H1 (cell line): ENCODE data around the gene APLP2. TPM values are rescaled to one million over a fixed set of nuclear protein-coding genes. Genes with fewer than 3 reads are reported as not detected.

Experiments
- CTCF ChIA-PET: fragments of 300-600 bp; sonication (Branson Sonifier 250); formaldehyde crosslinking; loops from one replicate; lab custom pipeline; 2021; ENCODE audit not compliant: partially characterized antibody; lab: Charles Lee
- POLR2A ChIA-PET: fragments of 300-600 bp; sonication (Branson Sonifier 250); formaldehyde crosslinking; loops from one replicate; lab custom pipeline; 2021; ENCODE audit warnings: inconsistent platforms; ENCODE audit not compliant: partially characterized antibody; lab: Charles Lee
- DNase-seq, 2 experiments: peaks; one replicate each; pipeline versions ENCODE4 v3.0.0 to v3.0.0-alpha.2; 2010 to 2022; ENCODE audit warnings: low spot score in 2 of 2, low read depth in 1 of 2, mixed read lengths in 1 of 2
- FAIRE-seq: peaks from 2 replicates; lab custom pipeline; 2011; peaks lifted over from hg19 to GRCh38; lab: Jason Lieb, UNC
- H2AFZ ChIP-seq: 2 replicates; pipeline ENCODE4 v1.8.1; 2012; ENCODE audit warnings: low read length, inconsistent platforms
- H2AK5ac ChIP-seq: 2 replicates; pipeline ENCODE4 v1.6.1; 2013; ENCODE audit warnings: low read depth, low read length
- H2BK120ac ChIP-seq: replicated peaks from 2 replicates; pipeline ENCODE3; 2013; ENCODE audit warnings: low read depth, low read length, inconsistent platforms
- H2BK12ac ChIP-seq: 2 replicates; pipeline ENCODE4 v1.6.1; 2013; ENCODE audit warnings: low read depth, low read length
- H2BK15ac ChIP-seq: 2 replicates; pipeline ENCODE4 v1.6.1; 2013; ENCODE audit warnings: low read length
- H2BK20ac ChIP-seq: 2 replicates; pipeline ENCODE4 v1.6.1; 2013; ENCODE audit warnings: low read length
- H2BK5ac ChIP-seq: 2 replicates; pipeline ENCODE4 v1.6.1; 2013; ENCODE audit warnings: low read depth, low read length
- H3K14ac ChIP-seq: 2 replicates; pipeline ENCODE4 v1.6.1; 2013; ENCODE audit warnings: inconsistent platforms; ENCODE audit not compliant: insufficient read length
- H3K18ac ChIP-seq: 2 replicates; pipeline ENCODE4 v1.6.1; 2013; ENCODE audit warnings: low read length; ENCODE audit errors: extremely low read depth
- H3K23ac ChIP-seq: 2 replicates; pipeline ENCODE4 v1.6.1; 2013; ENCODE audit warnings: inconsistent platforms; ENCODE audit not compliant: insufficient read length
- H3K23me2 ChIP-seq: 2 replicates; pipeline ENCODE4 v1.6.1; 2013; ENCODE audit warnings: low read depth, low read length
- H3K27ac ChIP-seq: 2 replicates; pipeline ENCODE4 v1.6.1; 2011; ENCODE audit warnings: low read depth, low read length, inconsistent platforms
- H3K27me3 ChIP-seq, 4 experiments: replicated peaks in 1 of 4; 1 replicate in 1 of 4; 2 replicates in 3 of 4; pipeline versions ENCODE4 v1.6.1 to v1.8.1; 2011 to 2013; ENCODE audit warnings: low read length in 3 of 4, mild to moderate bottlenecking in 3 of 4, inconsistent platforms in 2 of 4, mixed read lengths in 2 of 4, moderate library complexity in 1 of 4; ENCODE audit not compliant: control insufficient read depth in 3 of 4, insufficient read depth in 3 of 4; ENCODE audit errors: extremely low read depth in 1 of 4
- H3K36me3 ChIP-seq, 4 experiments: 2 replicates each; pipeline versions ENCODE4 v1.6.1 to v1.8.1; 2011 to 2013; ENCODE audit warnings: mild to moderate bottlenecking in 4 of 4, low read length in 3 of 4, moderate library complexity in 2 of 4, control low read depth in 1 of 4, inconsistent platforms in 1 of 4; ENCODE audit not compliant: insufficient read depth in 4 of 4, control insufficient read depth in 2 of 4
- H3K4ac ChIP-seq: replicated peaks from 2 replicates; pipeline ENCODE3; 2013; ENCODE audit warnings: low read length, low read depth, mixed read lengths, inconsistent platforms; ENCODE audit not compliant: insufficient read length
- H3K4me1 ChIP-seq, 4 experiments: replicated peaks in 1 of 4; 1 replicate in 1 of 4; 2 replicates in 3 of 4; pipeline versions ENCODE4 v1.6.1 to v1.8.1; 2011 to 2013; ENCODE audit warnings: low read length in 3 of 4, inconsistent platforms in 2 of 4, mixed read lengths in 1 of 4; ENCODE audit not compliant: insufficient read depth in 4 of 4, control insufficient read depth in 3 of 4
- H3K4me2 ChIP-seq, 2 experiments: 2 replicates each; pipeline versions ENCODE4 v1.6.1 to v1.8.1; 2011 to 2013; ENCODE audit warnings: low read depth in 2 of 2, low read length in 2 of 2, control low read depth in 1 of 2, inconsistent platforms in 1 of 2, mild to moderate bottlenecking in 1 of 2; ENCODE audit not compliant: insufficient read depth in 1 of 2
- H3K4me3 ChIP-seq, 4 experiments: fragments of 200-600, 300-600 bp in 1 of 4; sonication (generic), shearing (Covaris generic), sonication (Bioruptor Twin) in 1 of 4; 2 replicates each; pipeline versions ENCODE4 v1.5.1 to v1.8.1; 2011 to 2016; ENCODE audit warnings: low read length in 4 of 4, low read depth in 3 of 4, control low read depth in 2 of 4, inconsistent platforms in 2 of 4, mild to moderate bottlenecking in 2 of 4, mixed read lengths in 1 of 4, moderate library complexity in 1 of 4; ENCODE audit not compliant: insufficient read depth in 2 of 4; ENCODE audit errors: extremely low read depth in 1 of 4
- H3K56ac ChIP-seq: replicated peaks from 2 replicates; pipeline ENCODE3; 2013; ENCODE audit warnings: low read depth, mild to moderate bottlenecking, mixed read lengths, low read length, inconsistent platforms; ENCODE audit not compliant: insufficient read length
- H3K79me1 ChIP-seq: 2 replicates; pipeline ENCODE4 v1.6.1; 2013; ENCODE audit warnings: low read depth, low read length, control low read depth
- H3K79me2 ChIP-seq, 2 experiments: 2 replicates each; pipeline versions ENCODE4 v1.6.1 to v1.8.1; 2012 to 2013; ENCODE audit warnings: low read length in 2 of 2, mild to moderate bottlenecking in 2 of 2, inconsistent platforms in 1 of 2; ENCODE audit not compliant: insufficient read depth in 2 of 2, control insufficient read depth in 1 of 2
- H3K9ac ChIP-seq, 4 experiments: replicated peaks in 1 of 4; 1 replicate in 1 of 4; 2 replicates in 3 of 4; pipeline versions ENCODE4 v1.6.1 to v1.8.1; 2011 to 2013; ENCODE audit warnings: low read depth in 3 of 4, low read length in 3 of 4, control low read depth in 2 of 4, mild to moderate bottlenecking in 2 of 4, moderate library complexity in 2 of 4, inconsistent platforms in 1 of 4; ENCODE audit errors: extremely low read depth in 1 of 4
- H3K9me3 ChIP-seq, 2 experiments: 2 replicates each; pipeline versions ENCODE4 v1.6.1 to v1.8.1; 2012 to 2013; ENCODE audit warnings: mild to moderate bottlenecking in 2 of 2, moderate library complexity in 2 of 2, control low read depth in 1 of 2, inconsistent platforms in 1 of 2, low read depth in 1 of 2, low read length in 1 of 2, mixed read lengths in 1 of 2; ENCODE audit not compliant: insufficient read depth in 2 of 2
- H4K20me1 ChIP-seq, 2 experiments: replicated peaks in 1 of 2; 2 replicates each; pipeline versions ENCODE3 to v1.8.1; 2011 to 2013; ENCODE audit warnings: inconsistent platforms in 2 of 2, low read length in 2 of 2, mild to moderate bottlenecking in 1 of 2; ENCODE audit not compliant: insufficient read depth in 2 of 2, control insufficient read depth in 1 of 2
- H4K5ac ChIP-seq: 2 replicates; pipeline ENCODE4 v1.6.1; 2013; ENCODE audit warnings: low read length, low read depth, mixed read lengths, inconsistent platforms; ENCODE audit not compliant: insufficient read length
- H4K8ac ChIP-seq: 2 replicates; pipeline ENCODE4 v1.8.0; 2013; ENCODE audit warnings: mild to moderate bottlenecking, moderate library complexity, low read length, inconsistent platforms; ENCODE audit not compliant: insufficient read depth; ENCODE audit errors: extremely low read depth
- H4K91ac ChIP-seq: replicated peaks from 2 replicates; pipeline ENCODE3; 2013; ENCODE audit warnings: low read length, mixed read lengths, inconsistent platforms; ENCODE audit not compliant: insufficient read length
- KDM1A ChIP-seq: fragments of 200-600, 300-600 bp; sonication (generic); IDR thresholded peaks from 2 replicates; pipeline ENCODE4 v1.7.1; 2016; ENCODE audit warnings: mild to moderate bottlenecking, low read length, borderline replicate concordance
- WGBS, 2 experiments: shearing (Covaris generic) in 1 of 2; methylation state at CpG; one replicate each; pipeline versions ENCODE4 v1.1.6 to v1.1.7; 2013 to 2015; ENCODE audit warnings: low lambda C conversion rate in 2 of 2, mixed read lengths in 2 of 2, inconsistent platforms in 1 of 2, low coverage in 1 of 2, missing lambda C conversion rate in 1 of 2; ENCODE audit not compliant: insufficient replicate concordance in 2 of 2, insufficient coverage in 1 of 2, insufficient read length in 1 of 2; ENCODE audit errors: extremely low coverage in 1 of 2, missing lambda C conversion rate in 1 of 2; 5-methylcytosine and 5-hydroxymethylcytosine counted together
- polyA plus RNA-seq, 7 experiments: library from polyadenylated mRNA; depleted of rRNA in 3 of 7; stranded (reverse) in 5 of 7; unstranded in 2 of 7; fragments of >200 nt in 5 of 7; fragments of 200-250 nt in 2 of 7; gene quantifications; 1 replicate in 5 of 7; 2 replicates in 1 of 7; 4 replicates in 1 of 7; pipeline versions ENCODE4 v1.2.1 to v1.2.3, GENCODE V29; 2011 to 2013; ENCODE audit warnings: missing spikeins in 2 of 7, mixed read lengths in 2 of 7
- total RNA-seq: library from RNA; stranded (reverse); fragmentation: NEBNext Ultra II Directional; extraction: Animal tissue kit (Norgen Biotek cat#: 25700); gene quantifications from 2 replicates; pipeline ENCODE4 v1.2.1, GENCODE V29; 2021

Gene APLP2
- total and polyA plus RNA-seq, 2 of the 8 experiments (the other 6 are each of a cell fraction or from before 2014, with no cell fraction given) = 222 to 315 TPM

- Histone ChIP-seq H4K8ac (no peak overlapping the region), H2AFZ (no peak overlapping the region), H2BK120ac (no peak overlapping the region), H3K14ac (no peak overlapping the region), H2BK20ac (no peak overlapping the region), H2AK5ac (no peak overlapping the region), H3K4me3 (no peak overlapping the region), H3K23me2 (no peaks in the 10 kb centered on the region), H2BK5ac (no peak overlapping the region), H2BK15ac (0 out of 2 replicates have a peak overlapping the region, but pooled peaks have one; percentile 72), H3K4me1 (no peaks in the 10 kb centered on the region; a peak in 1 of 7 replicates), H3K56ac (no peak overlapping the region), H3K18ac (no peak overlapping the region), H4K20me1 (peaks cover 0 to 2% of the 10 kb centered on the region in 2 experiments), H3K36me3 (no peaks in the 10 kb centered on the region), H4K91ac (peak overlapping the region; percentile 40), H3K27me3 (no peaks in the 10 kb centered on the region; a peak in 1 of 7 replicates), H2BK12ac (no peak overlapping the region), H3K9ac (no peak overlapping the region), H3K79me2 (no peaks in the 10 kb centered on the region), H3K4ac (no peak overlapping the region), H3K23ac (no peak overlapping the region), H3K27ac (no peak overlapping the region), H3K9me3 (no peaks in the 10 kb centered on the region; a peak in 1 of 4 replicates), H4K5ac (no peak overlapping the region), H3K4me2 (no peak overlapping the region), H3K79me1 (peaks cover 4% of the 10 kb centered on the region; the same call in 1 of the 2 replicates)
- ChIA-PET POLR2A (no interaction called here), CTCF (interaction anchor here (0.6 kb wide), 2 partner anchors 278 to 965 kb away, joined by 3 to 4 read pairs; no protein-coding TSS in a partner anchor)
- whole genome bisulfite sequencing, 2 experiments = 92% methylated on average over 21 of the region's 21 CpGs; no CpG with 5 or more reads in 1 of the 2 experiments
- DNase-seq (no peak), FAIRE-seq (no peak)
- no peak for TF ChIP-seq KDM1A
Measured at GRCh38 chr11:130179396-130180306, 110.0 kb downstream of the APLP2 start.
